RWPE2 (cell line): Measurements from ENCODE around the gene MIF4GD.

Experiments
- ATAC-seq: fragments of 200-7000 bp; cut with Tn5 transposase; 3 replicates; pipeline ENCODE4 v1.9.1; 2021; ENCODE audit warnings: low read depth
- DNase-seq: peaks from one replicate; pipeline ENCODE4 v3.0.0-alpha.2; 2020; ENCODE audit warnings: low spot score
- H3K27ac ChIP-seq: fragments of 450-650 bp; 2 replicates; pipeline ENCODE4 v1.5.1; 2017; ENCODE audit warnings: mild to moderate bottlenecking; ENCODE audit not compliant: poor library complexity, severe bottlenecking
- H3K27me3 ChIP-seq: fragments of 250-450 bp; sonication (Bioruptor Pico); 2 replicates; pipeline ENCODE4 v1.5.1; 2021; ENCODE audit warnings: mild to moderate bottlenecking, moderate library complexity; ENCODE audit not compliant: insufficient read depth, poor library complexity, severe bottlenecking
- H3K36me3 ChIP-seq: fragments of 250-450 bp; sonication (Bioruptor Pico); 2 replicates; pipeline ENCODE4 v1.5.1; 2020; ENCODE audit warnings: low read depth, mild to moderate bottlenecking, moderate library complexity
- H3K4me1 ChIP-seq: fragments of 250-450 bp; sonication (Bioruptor Pico); 2 replicates; pipeline ENCODE4 v1.5.1; 2021; ENCODE audit warnings: mild to moderate bottlenecking, moderate library complexity; ENCODE audit not compliant: insufficient read depth, poor library complexity, severe bottlenecking
- H3K4me3 ChIP-seq: fragments of 250-450 bp; sonication (Bioruptor Pico); 2 replicates; pipeline ENCODE4 v1.5.1; 2021; ENCODE audit warnings: mild to moderate bottlenecking, moderate library complexity; ENCODE audit not compliant: severe bottlenecking
- H3K9me3 ChIP-seq: fragments of 250-450 bp; sonication (Bioruptor Pico); 2 replicates; pipeline ENCODE4 v1.5.1; 2021; ENCODE audit warnings: mild to moderate bottlenecking, moderate library complexity; ENCODE audit not compliant: severe bottlenecking
- TF ChIP-seq, protein P1 (sequence below): fragments of 450-650 bp; IDR thresholded peaks from one replicate; pipeline ENCODE4 v1.5.1; 2017; ENCODE audit warnings: mild to moderate bottlenecking, moderate library complexity; ENCODE audit not compliant: poor library complexity, severe bottlenecking

The MIF4GD gene

GRCh38 chr17:75270218-75270965 is 639 bp downstream of the MIF4GD start:
- peaks cover 3% of the 10 kb centered on the region for H3K4me1 ChIP-seq
- no peaks in the 10 kb centered on the region for H3K9me3 ChIP-seq
- TF ChIP-seq, protein P1, sequence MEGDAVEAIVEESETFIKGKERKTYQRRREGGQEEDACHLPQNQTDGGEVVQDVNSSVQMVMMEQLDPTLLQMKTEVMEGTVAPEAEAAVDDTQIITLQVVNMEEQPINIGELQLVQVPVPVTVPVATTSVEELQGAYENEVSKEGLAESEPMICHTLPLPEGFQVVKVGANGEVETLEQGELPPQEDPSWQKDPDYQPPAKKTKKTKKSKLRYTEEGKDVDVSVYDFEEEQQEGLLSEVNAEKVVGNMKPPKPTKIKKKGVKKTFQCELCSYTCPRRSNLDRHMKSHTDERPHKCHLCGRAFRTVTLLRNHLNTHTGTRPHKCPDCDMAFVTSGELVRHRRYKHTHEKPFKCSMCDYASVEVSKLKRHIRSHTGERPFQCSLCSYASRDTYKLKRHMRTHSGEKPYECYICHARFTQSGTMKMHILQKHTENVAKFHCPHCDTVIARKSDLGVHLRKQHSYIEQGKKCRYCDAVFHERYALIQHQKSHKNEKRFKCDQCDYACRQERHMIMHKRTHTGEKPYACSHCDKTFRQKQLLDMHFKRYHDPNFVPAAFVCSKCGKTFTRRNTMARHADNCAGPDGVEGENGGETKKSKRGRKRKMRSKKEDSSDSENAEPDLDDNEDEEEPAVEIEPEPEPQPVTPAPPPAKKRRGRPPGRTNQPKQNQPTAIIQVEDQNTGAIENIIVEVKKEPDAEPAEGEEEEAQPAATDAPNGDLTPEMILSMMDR, result no peak
- ATAC-seq (peak; percentile 62), DNase-seq (peak; percentile 81)
- H3K36me3 ChIP-seq, result peaks cover 21% of the 10 kb centered on the region
- peak overlapping the region; percentile 62 for H3K27ac ChIP-seq
- no peaks in the 10 kb centered on the region for H3K27me3 ChIP-seq
- peak overlapping the region; percentile 96 for H3K4me3 ChIP-seq

- Histone ChIP-seq H3K4me3 (peak overlapping the region; percentile 96), H3K27me3 (no peaks in the 10 kb centered on the region), H3K9me3 (no peaks in the 10 kb centered on the region), H3K27ac (peak overlapping the region; percentile 62), H3K4me1 (peaks cover 3% of the 10 kb centered on the region), H3K36me3 (peaks cover 25% of the 10 kb centered on the region)
- TF ChIP-seq, protein P1, result no peak
- DNase-seq (no peak), ATAC-seq (no peak; the same call in 2 of the 3 replicates)
Observed at GRCh38 chr17:75269844-75270217, 1.2 kb downstream of the MIF4GD start.

DNA sequence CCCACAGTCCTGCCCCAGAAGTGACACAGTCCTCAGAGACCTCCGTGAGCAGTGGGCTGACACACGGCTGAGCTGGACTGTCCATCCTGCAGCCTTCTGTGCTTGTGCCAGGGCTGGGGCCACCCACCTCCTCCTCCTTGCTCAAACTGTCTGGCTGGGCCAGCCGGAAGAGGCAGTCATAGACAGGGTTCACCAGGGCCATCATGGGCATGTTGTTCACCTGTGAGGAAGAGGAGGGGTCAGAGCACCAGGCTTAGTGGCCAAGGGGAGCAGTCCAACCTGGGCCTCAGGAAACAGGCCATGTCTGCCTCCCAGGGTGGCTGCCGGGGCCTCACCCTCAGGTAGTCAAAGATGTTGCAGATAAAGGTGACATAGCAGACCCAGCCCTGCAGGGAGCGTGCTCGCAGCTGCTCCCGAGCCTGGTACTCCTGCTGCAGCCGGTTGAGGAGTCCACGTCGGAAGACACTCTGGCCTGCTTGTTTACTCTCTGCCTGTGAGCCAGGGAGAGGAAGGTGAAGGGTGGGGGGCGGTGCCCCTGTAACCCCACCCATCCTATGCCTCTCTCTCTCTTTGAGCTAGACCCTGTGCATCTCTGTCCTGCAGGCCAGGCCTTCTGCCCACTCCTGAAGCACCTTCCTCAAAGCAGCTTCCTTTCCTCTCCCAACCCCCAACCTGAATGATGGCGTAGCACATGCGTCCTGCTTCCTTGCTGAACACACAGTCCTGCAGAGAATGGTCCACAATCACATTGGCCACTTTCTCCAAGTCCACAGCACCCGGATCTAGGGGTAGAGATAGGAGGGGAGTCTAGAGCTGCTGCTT is 3.4 kb downstream of the MIF4GD start:
- H3K27me3 ChIP-seq, result no peaks in the 10 kb centered on the region
- H3K36me3 ChIP-seq, result peaks cover 36% of the 10 kb centered on the region
- H3K9me3 ChIP-seq, result no peaks in the 10 kb centered on the region
- DNase-seq (no peak), ATAC-seq (no peak)
- peaks cover 3% of the 10 kb centered on the region for H3K4me1 ChIP-seq
- no peak overlapping the region for H3K4me3 ChIP-seq
- no peak overlapping the region for H3K27ac ChIP-seq
- TF ChIP-seq, protein P1, result no peak

DNA sequence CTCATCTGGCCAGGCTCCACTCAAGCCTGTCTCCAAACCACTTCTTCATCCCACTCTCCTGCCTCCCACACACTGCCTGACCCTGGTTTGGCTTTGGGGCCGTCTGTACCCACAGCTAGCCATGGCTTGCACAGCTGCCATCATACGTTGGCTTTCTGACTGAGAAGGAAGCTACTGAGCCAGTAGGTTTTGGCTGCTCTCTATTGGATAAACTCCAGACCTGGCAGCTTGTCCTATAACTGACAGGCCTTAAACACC is 3.9 kb downstream of the MIF4GD start:
- no peak overlapping the region for H3K27ac ChIP-seq
- DNase-seq, result no peak
- H3K4me3 ChIP-seq, result no peak overlapping the region
- no peaks in the 10 kb centered on the region for H3K9me3 ChIP-seq
- H3K27me3 ChIP-seq, result no peaks in the 10 kb centered on the region
- peaks cover 3% of the 10 kb centered on the region for H3K4me1 ChIP-seq
- TF ChIP-seq, protein P1, result no peak
- H3K36me3 ChIP-seq, result peaks cover 36% of the 10 kb centered on the region
- no peak for ATAC-seq
